NCI-H2196 (cell line): ENCODE measurements around the gene SPEM2.

Experiments
- DNase-seq: peaks from one replicate; lab custom pipeline; 2025; ENCODE audit not compliant: unreplicated experiment; lab: John Stamatoyannopoulos, UW

Gene SPEM2

GRCh38 chr17:7425316-7425715 is at the start of gene SPEM2:
Gene SPEM2, plus strand, starts transcription at chr17:7425616. Its CDS starts 73 bp downstream, at chr17:7425689.
- DNase-seq = no peak

GRCh38 chr17:7379134-7379533 is 46.3 kb upstream of the SPEM2 start:
- no peak for DNase-seq

- DNase-seq = no peak
Measured at GRCh38 chr17:7380321-7380720, 45.1 kb upstream of the SPEM2 start.

GRCh38 chr17:7380855-7381683 is 44.3 kb upstream of the SPEM2 start, which contains the start of gene TNK1:
Gene TNK1, plus strand, starts transcription at chr17:7381089. Its CDS starts 1,838 bp downstream, at chr17:7382927.
- DNase-seq = no peak

- DNase-seq = no peak
Measured at GRCh38 chr17:7382901-7383300, 42.5 kb upstream of the SPEM2 start.

GRCh38 chr17:7383371-7383741 is 42.1 kb upstream of the SPEM2 start:
- no peak for DNase-seq

GRCh38 chr17:7383742-7384488 is 41.5 kb upstream of the SPEM2 start:
- peak; percentile 56 for DNase-seq

GRCh38 chr17:7384489-7385081 is 40.8 kb upstream of the SPEM2 start:
- DNase-seq = no peak

- DNase-seq = no peak
Measured at GRCh38 chr17:7388856-7389255, 36.6 kb upstream of the SPEM2 start.

GRCh38 chr17:7389924-7390910 is 35.2 kb upstream of the SPEM2 start:
- DNase-seq = no peak

- no peak for DNase-seq
Measured at GRCh38 chr17:7391307-7391706, 34.1 kb upstream of the SPEM2 start.

GRCh38 chr17:7392696-7393612 is 32.5 kb upstream of the SPEM2 start:
- DNase-seq = no peak

GRCh38 chr17:7393613-7394451 is 31.6 kb upstream of the SPEM2 start:
- no peak for DNase-seq

GRCh38 chr17:7394452-7395191 is 30.8 kb upstream of the SPEM2 start, which contains the start of gene PLSCR3:
Gene PLSCR3, minus strand, starts transcription at chr17:7394525. Its CDS starts 415 bp downstream, at chr17:7394110.
- DNase-seq = peak; percentile 54

- no peak for DNase-seq
Measured at GRCh38 chr17:7396147-7396546, 29.3 kb upstream of the SPEM2 start.

- DNase-seq = no peak
Measured at GRCh38 chr17:7398612-7399011, 26.8 kb upstream of the SPEM2 start.

- DNase-seq = peak; percentile 26
Measured at GRCh38 chr17:7403043-7403726, 22.2 kb upstream of the SPEM2 start.

GRCh38 chr17:7403727-7403976 is 21.8 kb upstream of the SPEM2 start:
- peak; percentile 55 for DNase-seq
